Skeletal muscle satellite cell (primary cell): ENCODE data around the gene HTATSF1. TPM values are rescaled to one million over a fixed set of nuclear protein-coding genes. Genes with fewer than 3 reads are reported as not detected.

Experiments
- H3K27me3 ChIP-seq: 2 replicates; pipeline ENCODE4 v1.7.0; 2013; ENCODE audit warnings: low read length; ENCODE audit not compliant: control insufficient read depth, insufficient read depth
- H3K36me3 ChIP-seq: 2 replicates; pipeline ENCODE4 v1.7.0; 2013; ENCODE audit warnings: mild to moderate bottlenecking, control low read depth, low read length; ENCODE audit not compliant: insufficient read depth
- H3K4me1 ChIP-seq: 2 replicates; pipeline ENCODE4 v1.7.0; 2013; ENCODE audit warnings: low read length; ENCODE audit not compliant: control insufficient read depth, insufficient read depth
- H3K4me2 ChIP-seq: 2 replicates; pipeline ENCODE4 v1.7.0; 2013; ENCODE audit warnings: mild to moderate bottlenecking, low read length
- H3K4me3 ChIP-seq: 2 replicates; pipeline ENCODE4 v1.7.0; 2013; ENCODE audit warnings: low read length
- H3K9ac ChIP-seq: 2 replicates; pipeline ENCODE4 v1.7.0; 2013; ENCODE audit warnings: mild to moderate bottlenecking, low read depth, low read length, moderate library complexity
- H3K9me3 ChIP-seq: replicated peaks from 2 replicates; pipeline ENCODE4 v1.7.0; 2013; ENCODE audit warnings: mild to moderate bottlenecking, control low read depth, low read length
- total RNA-seq: library from RNA; depleted of rRNA; stranded (reverse); fragments of >200 nt; gene quantifications from 2 replicates; pipeline ENCODE4 v1.2.3, GENCODE V29; 2012; rRNA removed

HTATSF1 gene, protein sequence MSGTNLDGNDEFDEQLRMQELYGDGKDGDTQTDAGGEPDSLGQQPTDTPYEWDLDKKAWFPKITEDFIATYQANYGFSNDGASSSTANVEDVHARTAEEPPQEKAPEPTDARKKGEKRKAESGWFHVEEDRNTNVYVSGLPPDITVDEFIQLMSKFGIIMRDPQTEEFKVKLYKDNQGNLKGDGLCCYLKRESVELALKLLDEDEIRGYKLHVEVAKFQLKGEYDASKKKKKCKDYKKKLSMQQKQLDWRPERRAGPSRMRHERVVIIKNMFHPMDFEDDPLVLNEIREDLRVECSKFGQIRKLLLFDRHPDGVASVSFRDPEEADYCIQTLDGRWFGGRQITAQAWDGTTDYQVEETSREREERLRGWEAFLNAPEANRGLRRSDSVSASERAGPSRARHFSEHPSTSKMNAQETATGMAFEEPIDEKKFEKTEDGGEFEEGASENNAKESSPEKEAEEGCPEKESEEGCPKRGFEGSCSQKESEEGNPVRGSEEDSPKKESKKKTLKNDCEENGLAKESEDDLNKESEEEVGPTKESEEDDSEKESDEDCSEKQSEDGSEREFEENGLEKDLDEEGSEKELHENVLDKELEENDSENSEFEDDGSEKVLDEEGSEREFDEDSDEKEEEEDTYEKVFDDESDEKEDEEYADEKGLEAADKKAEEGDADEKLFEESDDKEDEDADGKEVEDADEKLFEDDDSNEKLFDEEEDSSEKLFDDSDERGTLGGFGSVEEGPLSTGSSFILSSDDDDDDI
- 16.7 and 22.1 TPM in 2 replicates for total RNA-seq

DNA sequence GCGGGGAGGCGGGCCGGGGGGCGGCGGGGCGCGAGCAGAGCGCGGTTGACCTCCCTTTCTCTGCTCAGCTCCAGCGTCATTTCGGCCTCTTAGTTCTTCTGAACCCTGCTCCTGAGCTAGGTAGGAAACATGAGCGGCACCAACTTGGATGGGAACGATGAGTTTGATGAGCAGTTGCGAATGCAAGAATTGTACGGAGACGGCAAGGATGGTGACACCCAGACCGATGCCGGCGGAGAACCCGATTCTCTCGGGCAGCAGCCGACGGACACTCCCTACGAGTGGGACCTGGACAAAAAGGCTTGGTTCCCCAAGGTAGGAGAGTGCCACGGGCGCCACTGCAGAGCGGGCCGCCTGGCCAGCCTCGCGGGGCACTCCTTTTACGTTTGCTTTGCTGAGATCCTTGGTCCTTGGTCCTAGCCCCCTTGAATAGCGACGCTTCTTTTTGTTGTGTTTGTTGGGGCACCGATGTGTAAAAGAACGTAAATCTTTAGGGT, at the start of gene HTATSF1:
TSS of gene HTATSF1 (plus strand) at position 37 of the 497 bp plus-strand sequence. CDS start at position 130, 93 bp downstream.
- Histone ChIP-seq H3K36me3 (no peaks in the 10 kb centered on the region), H3K9me3 (no peaks in the 10 kb centered on the region), H3K4me3 (peak within 1 kb of the TSS; percentile 87), H3K9ac (peak within 1 kb of the TSS; percentile 83), H3K4me1 (no peaks in the 10 kb centered on the region), H3K27me3 (no peaks in the 10 kb centered on the region), H3K4me2 (peak within 1 kb of the TSS; percentile 92)

- Histone ChIP-seq H3K36me3 (no peaks in the 10 kb centered on the region), H3K9ac (no peak overlapping the region), H3K27me3 (no peaks in the 10 kb centered on the region), H3K9me3 (no peaks in the 10 kb centered on the region), H3K4me1 (no peaks in the 10 kb centered on the region), H3K4me3 (no peak overlapping the region), H3K4me2 (no peak overlapping the region)
Measured at GRCh38 chrX:136447968-136448367, 49.4 kb upstream of the HTATSF1 start.

- Histone ChIP-seq H3K4me2 (no peak overlapping the region), H3K27me3 (no peaks in the 10 kb centered on the region), H3K4me3 (no peak overlapping the region), H3K4me1 (no peaks in the 10 kb centered on the region), H3K36me3 (no peaks in the 10 kb centered on the region), H3K9ac (no peak overlapping the region), H3K9me3 (no peaks in the 10 kb centered on the region)
Measured at GRCh38 chrX:136450050-136450830, 47.2 kb upstream of the HTATSF1 start.

GRCh38 chrX:136452614-136453013, 44.8 kb upstream of the HTATSF1 start:
- H3K4me2 ChIP-seq = no peak overlapping the region
- H3K9ac ChIP-seq = no peak overlapping the region
- H3K9me3 ChIP-seq = no peaks in the 10 kb centered on the region
- H3K27me3 ChIP-seq = no peaks in the 10 kb centered on the region
- H3K4me1 ChIP-seq = no peaks in the 10 kb centered on the region
- no peaks in the 10 kb centered on the region for H3K36me3 ChIP-seq
- H3K4me3 ChIP-seq = no peak overlapping the region

- Histone ChIP-seq H3K36me3 (no peaks in the 10 kb centered on the region), H3K4me1 (no peaks in the 10 kb centered on the region), H3K27me3 (no peaks in the 10 kb centered on the region), H3K4me2 (no peak overlapping the region), H3K9me3 (no peaks in the 10 kb centered on the region), H3K4me3 (no peak overlapping the region), H3K9ac (no peak overlapping the region)
Measured at GRCh38 chrX:136453114-136453513, 44.3 kb upstream of the HTATSF1 start.

DNA sequence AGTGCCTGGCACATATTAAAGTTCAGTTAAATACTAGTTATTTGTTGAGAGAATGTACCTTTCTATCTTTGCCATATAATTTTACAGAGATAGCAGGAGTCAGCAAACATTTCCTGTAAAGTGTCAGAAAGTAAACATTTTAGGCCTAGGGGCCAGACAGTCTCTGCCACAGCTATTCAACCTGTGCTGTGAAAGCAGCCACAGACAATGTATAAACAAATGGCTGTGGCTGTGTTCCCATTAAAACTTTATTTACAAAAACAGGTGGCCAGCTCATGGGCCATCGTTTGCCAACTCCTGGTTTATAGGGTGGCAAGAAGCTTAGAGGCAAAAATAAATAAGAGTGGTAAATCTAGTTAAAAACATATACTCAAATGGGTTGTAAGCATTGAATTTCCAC, 43.6 kb upstream of the HTATSF1 start:
- H3K9me3 ChIP-seq = no peaks in the 10 kb centered on the region
- H3K4me3 ChIP-seq = no peak overlapping the region
- H3K36me3 ChIP-seq = no peaks in the 10 kb centered on the region
- H3K4me2 ChIP-seq = no peak overlapping the region
- no peak overlapping the region for H3K9ac ChIP-seq
- H3K27me3 ChIP-seq = no peaks in the 10 kb centered on the region
- H3K4me1 ChIP-seq = no peaks in the 10 kb centered on the region

- Histone ChIP-seq H3K4me3 (no peak overlapping the region), H3K27me3 (no peaks in the 10 kb centered on the region), H3K9me3 (no peaks in the 10 kb centered on the region), H3K9ac (no peak overlapping the region), H3K36me3 (no peaks in the 10 kb centered on the region), H3K4me2 (no peak overlapping the region), H3K4me1 (no peaks in the 10 kb centered on the region)
Measured at GRCh38 chrX:136456133-136456532, 41.3 kb upstream of the HTATSF1 start.

GRCh38 chrX:136457303-136457917, 40.0 kb upstream of the HTATSF1 start:
- H3K4me3 ChIP-seq = no peak overlapping the region
- no peaks in the 10 kb centered on the region for H3K9me3 ChIP-seq
- no peak overlapping the region for H3K4me2 ChIP-seq
- H3K36me3 ChIP-seq = no peaks in the 10 kb centered on the region
- no peaks in the 10 kb centered on the region for H3K27me3 ChIP-seq
- no peak overlapping the region for H3K9ac ChIP-seq
- no peaks in the 10 kb centered on the region for H3K4me1 ChIP-seq

- H3K4me3 ChIP-seq = no peak overlapping the region
- no peak overlapping the region for H3K9ac ChIP-seq
- no peaks in the 10 kb centered on the region for H3K4me1 ChIP-seq
- no peaks in the 10 kb centered on the region for H3K36me3 ChIP-seq
- H3K9me3 ChIP-seq = no peaks in the 10 kb centered on the region
- H3K4me2 ChIP-seq = no peak overlapping the region
- H3K27me3 ChIP-seq = peaks cover 2% of the 10 kb centered on the region
Measured at GRCh38 chrX:136464589-136464988, 32.8 kb upstream of the HTATSF1 start.

- Histone ChIP-seq H3K4me3 (no peak overlapping the region), H3K4me1 (no peaks in the 10 kb centered on the region), H3K9ac (no peak overlapping the region), H3K36me3 (no peaks in the 10 kb centered on the region), H3K9me3 (no peaks in the 10 kb centered on the region), H3K4me2 (no peak overlapping the region), H3K27me3 (peaks cover 2% of the 10 kb centered on the region)
Measured at GRCh38 chrX:136467303-136467702, 30.1 kb upstream of the HTATSF1 start.
